Astrocyte (in vitro differentiated cells and primary cell): ENCODE data around the gene TDRD1. TPM values are rescaled to one million over a fixed set of nuclear protein-coding genes. Genes with fewer than 3 reads are reported as not detected.

ENCODE experiments used
- DNase-seq: peaks from one replicate; pipeline ENCODE4 v3.0.0-alpha.2; 2010; ENCODE audit warnings: low read depth
- FAIRE-seq: peaks from 2 replicates; lab custom pipeline; 2011; peaks lifted over from hg19 to GRCh38; lab: Jason Lieb, UNC
- H2AFZ ChIP-seq: 2 replicates; pipeline ENCODE4 v1.6.0; 2012; ENCODE audit warnings: low read depth, low read length, inconsistent platforms
- H3K27ac ChIP-seq: 2 replicates; pipeline ENCODE4 v1.5.1; 2011; ENCODE audit warnings: low read depth, low read length, inconsistent platforms
- H3K27me3 ChIP-seq: 2 replicates; pipeline ENCODE4 v1.6.0; 2011; ENCODE audit warnings: low read length, inconsistent platforms; ENCODE audit not compliant: insufficient read depth
- H3K36me3 ChIP-seq: 2 replicates; pipeline ENCODE4 v1.5.1; 2011; ENCODE audit warnings: low read length, inconsistent platforms; ENCODE audit not compliant: insufficient read depth
- H3K4me1 ChIP-seq: 2 replicates; pipeline ENCODE4 v1.5.1; 2011; ENCODE audit warnings: low read length, inconsistent platforms; ENCODE audit not compliant: insufficient read depth
- H3K4me2 ChIP-seq: 2 replicates; pipeline ENCODE4 v1.6.0; 2012; ENCODE audit warnings: low read length, inconsistent platforms
- H3K4me3 ChIP-seq: 2 replicates; pipeline ENCODE4 v1.5.1; 2011; ENCODE audit warnings: low read depth, mild to moderate bottlenecking, low read length, inconsistent platforms; ENCODE audit not compliant: insufficient read depth
- H3K79me2 ChIP-seq: 2 replicates; pipeline ENCODE4 v1.6.0; 2012; ENCODE audit warnings: mild to moderate bottlenecking, low read length, inconsistent platforms; ENCODE audit not compliant: insufficient read depth
- H3K9ac ChIP-seq: 2 replicates; pipeline ENCODE4 v1.6.0; 2012; ENCODE audit warnings: mild to moderate bottlenecking, low read length, inconsistent platforms
- H3K9me3 ChIP-seq: 2 replicates; pipeline ENCODE4 v1.5.1; 2012; ENCODE audit warnings: low read depth, mild to moderate bottlenecking, low read length, inconsistent platforms; ENCODE audit not compliant: insufficient read depth
- H4K20me1 ChIP-seq: 2 replicates; pipeline ENCODE4 v1.6.0; 2012; ENCODE audit warnings: low read length, inconsistent platforms; ENCODE audit not compliant: insufficient read depth
- H3K27ac Mint-ChIP-seq: one replicate; pipeline ENCODE4 v1.8.0; 2021; ENCODE audit warnings: mild to moderate bottlenecking, mixed read lengths; ENCODE audit not compliant: unreplicated experiment
- H3K27me3 Mint-ChIP-seq: one replicate; pipeline ENCODE4 v1.8.0; 2021; ENCODE audit warnings: low read depth, mixed read lengths; ENCODE audit not compliant: unreplicated experiment
- H3K36me3 Mint-ChIP-seq: one replicate; pipeline ENCODE4 v1.8.0; 2021; ENCODE audit warnings: low read depth, mixed read lengths; ENCODE audit not compliant: unreplicated experiment
- H3K4me1 Mint-ChIP-seq: one replicate; pipeline ENCODE4 v1.8.0; 2021; ENCODE audit warnings: low read depth, mixed read lengths; ENCODE audit not compliant: unreplicated experiment
- H3K4me3 Mint-ChIP-seq: one replicate; pipeline ENCODE4 v1.8.0; 2021; ENCODE audit warnings: mild to moderate bottlenecking, moderate library complexity, mixed read lengths; ENCODE audit not compliant: unreplicated experiment
- H3K9me3 Mint-ChIP-seq: one replicate; pipeline ENCODE4 v1.8.0; 2021; ENCODE audit warnings: mild to moderate bottlenecking, mixed read lengths; ENCODE audit not compliant: unreplicated experiment
- CTCF ChIP-seq: IDR thresholded peaks from 2 replicates; pipeline ENCODE4 v1.5.1; 2011; ENCODE audit warnings: low read depth, mild to moderate bottlenecking, inconsistent platforms, low read length, moderate library complexity; ENCODE audit not compliant: insufficient read depth
- EZH2 ChIP-seq: IDR thresholded peaks from 2 replicates; pipeline ENCODE4 v1.6.1; 2012; ENCODE audit warnings: mild to moderate bottlenecking, low read length, inconsistent platforms; ENCODE audit not compliant: insufficient read depth
- total RNA-seq: library from RNA; stranded (reverse); gene quantifications from 2 replicates; pipeline ENCODE4 v1.2.1, GENCODE V29; 2021

The TDRD1 gene
- total RNA-seq, 1 donor from 2014 or later, result not detected

DNA sequence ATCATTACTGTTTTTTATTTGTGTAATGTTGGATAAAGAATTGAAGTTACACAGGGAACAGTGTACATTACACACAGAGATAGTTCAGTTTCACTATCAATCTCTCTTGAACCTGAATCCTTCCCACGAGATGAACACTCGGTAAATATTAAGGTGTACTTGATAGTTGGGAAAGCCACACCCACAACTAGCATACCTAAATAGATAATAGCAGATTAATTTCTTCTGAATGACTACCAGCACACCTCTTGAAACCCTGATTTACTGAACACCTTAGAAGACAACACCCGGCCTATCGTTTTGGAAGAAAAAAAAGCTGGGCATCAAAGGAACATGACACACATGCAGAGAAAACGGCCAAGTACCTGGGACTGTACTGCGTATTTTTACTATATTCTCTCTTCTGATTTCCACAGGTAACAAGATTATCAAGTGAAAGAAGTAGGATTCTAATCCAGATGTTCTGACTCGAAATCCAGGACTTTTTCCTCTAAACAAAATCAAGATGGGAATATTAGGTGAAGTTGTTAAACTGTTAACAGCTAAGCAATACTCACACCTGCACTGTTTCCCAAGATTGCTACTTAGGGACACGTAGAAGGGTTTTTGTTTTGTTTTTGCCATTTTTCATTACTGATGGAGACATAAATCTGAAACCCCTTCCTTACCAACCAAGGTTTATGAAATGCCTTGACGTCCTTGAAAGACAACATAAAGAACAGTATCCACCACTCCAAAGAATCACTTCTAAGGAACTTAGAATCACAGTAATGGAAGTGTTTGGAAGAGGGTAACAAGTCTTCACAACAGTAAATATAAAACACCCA lies 6.2 kb upstream of the TDRD1 start:
- H3K4me1 ChIP-seq, result peaks cover 12% of the 10 kb centered on the region
- FAIRE-seq, result peak; percentile 56
- peak overlapping the region; percentile 98 for H2AFZ ChIP-seq
- H3K4me3 ChIP-seq, result peak overlapping the region; percentile 95
- Mint-ChIP-seq H3K9me3 (no peaks in the 10 kb centered on the region), H3K36me3 (no peaks in the 10 kb centered on the region), H3K4me3 (peak overlapping the region; percentile 100), H3K27ac (peak overlapping the region; percentile 97), H3K4me1 (no peaks in the 10 kb centered on the region), H3K27me3 (no peaks in the 10 kb centered on the region)
- H3K9me3 ChIP-seq, result no peaks in the 10 kb centered on the region
- H3K79me2 ChIP-seq, result peaks cover 60% of the 10 kb centered on the region
- H3K27me3 ChIP-seq, result peaks cover 3% of the 10 kb centered on the region
- no peak for TF ChIP-seq CTCF
- no peak for TF ChIP-seq EZH2
- no peak for DNase-seq
- peak overlapping the region; percentile 99 for H3K9ac ChIP-seq
- H3K36me3 ChIP-seq, result no peaks in the 10 kb centered on the region
- peak overlapping the region; percentile 91 for H3K4me2 ChIP-seq
- peaks cover 39% of the 10 kb centered on the region for H4K20me1 ChIP-seq
- peak overlapping the region; percentile 96 for H3K27ac ChIP-seq

DNA sequence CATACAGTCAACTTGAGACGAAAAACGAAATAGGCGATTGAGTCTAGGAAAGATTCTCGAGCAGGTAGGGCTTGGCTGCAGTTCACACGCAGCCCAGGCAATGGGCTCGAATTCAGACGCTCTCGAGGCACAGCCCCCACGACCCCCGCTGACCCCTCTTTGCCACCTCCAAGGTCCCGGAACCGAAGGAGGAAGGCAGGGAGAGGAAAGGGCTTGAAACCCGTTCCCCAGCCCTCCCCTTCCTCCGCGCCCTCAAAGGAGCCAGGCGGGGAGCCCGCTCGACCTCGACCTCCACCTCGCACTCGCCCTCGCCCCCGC lies 5.6 kb upstream of the TDRD1 start:
- peaks cover 34% of the 10 kb centered on the region for H4K20me1 ChIP-seq
- H3K79me2 ChIP-seq, result peaks cover 54% of the 10 kb centered on the region
- peak; percentile 5 for FAIRE-seq

More for the DNA sequence above, 5.6 kb upstream of the TDRD1 start:
- Histone ChIP-seq H3K36me3 (no peaks in the 10 kb centered on the region), H3K9me3 (no peaks in the 10 kb centered on the region), H3K9ac (peak overlapping the region; percentile 99), H3K4me1 (peaks cover 12% of the 10 kb centered on the region), H3K4me3 (peak overlapping the region; percentile 95), H3K27ac (peak overlapping the region; percentile 96), H3K4me2 (peak overlapping the region; percentile 91), H2AFZ (peak overlapping the region; percentile 98), H3K27me3 (peaks cover 3% of the 10 kb centered on the region)
- peak overlapping the region; percentile 100 for H3K4me3 Mint-ChIP-seq
- no peak for TF ChIP-seq CTCF
- no peak for TF ChIP-seq EZH2
- no peaks in the 10 kb centered on the region for H3K36me3 Mint-ChIP-seq
- DNase-seq, result no peak
- H3K9me3 Mint-ChIP-seq, result no peaks in the 10 kb centered on the region
- peaks cover 2% of the 10 kb centered on the region for H3K27me3 Mint-ChIP-seq
- H3K4me1 Mint-ChIP-seq, result no peaks in the 10 kb centered on the region
- peak overlapping the region; percentile 97 for H3K27ac Mint-ChIP-seq
